Skeletal muscle tissue (tissue), 4 donors: ENCODE results near the gene VAPB. TPM values are rescaled to one million over a fixed set of nuclear protein-coding genes. Genes with fewer than 3 reads are reported as not detected.

Source experiments
- H3K27ac ChIP-seq: one replicate; pipeline ENCODE4 v1.7.0; 2013; ENCODE audit warnings: mild to moderate bottlenecking, low read depth, low read length, inconsistent platforms
- H3K27me3 ChIP-seq, 3 donors: one replicate each; pipeline ENCODE4 v1.7.0; 2013; ENCODE audit warnings: low read length in 3 of 3; ENCODE audit not compliant: control insufficient read depth in 3 of 3, insufficient read depth in 3 of 3
- H3K36me3 ChIP-seq, 3 donors: one replicate each; pipeline ENCODE4 v1.7.0; 2013; ENCODE audit warnings: low read length in 3 of 3; ENCODE audit not compliant: control insufficient read depth in 3 of 3, insufficient read depth in 3 of 3
- H3K4me1 ChIP-seq, 3 donors: one replicate each; pipeline ENCODE4 v1.7.0; 2013; ENCODE audit warnings: low read length in 3 of 3, mild to moderate bottlenecking in 3 of 3; ENCODE audit not compliant: control insufficient read depth in 3 of 3, insufficient read depth in 3 of 3
- H3K4me3 ChIP-seq, 3 donors: one replicate each; pipeline ENCODE4 v1.7.0; 2013; ENCODE audit warnings: low read length in 3 of 3
- H3K9ac ChIP-seq, 3 donors: one replicate each; pipeline ENCODE4 v1.7.0; 2013; ENCODE audit warnings: low read length in 3 of 3, mild to moderate bottlenecking in 3 of 3, moderate library complexity in 2 of 3, low read depth in 1 of 3
- H3K9me3 ChIP-seq, 3 donors: one replicate each; pipeline ENCODE4 v1.7.0; 2013; ENCODE audit warnings: low read length in 3 of 3; ENCODE audit not compliant: control insufficient read depth in 3 of 3
- total RNA-seq: library from RNA; depleted of rRNA; stranded (reverse); fragments of >200 nt; gene quantifications from one replicate; pipeline ENCODE4 v1.2.3, GENCODE V29; 2014
- donor health status: Osteomylitis.

Gene VAPB, protein sequence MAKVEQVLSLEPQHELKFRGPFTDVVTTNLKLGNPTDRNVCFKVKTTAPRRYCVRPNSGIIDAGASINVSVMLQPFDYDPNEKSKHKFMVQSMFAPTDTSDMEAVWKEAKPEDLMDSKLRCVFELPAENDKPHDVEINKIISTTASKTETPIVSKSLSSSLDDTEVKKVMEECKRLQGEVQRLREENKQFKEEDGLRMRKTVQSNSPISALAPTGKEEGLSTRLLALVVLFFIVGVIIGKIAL
- 19.8 TPM for total RNA-seq

DNA sequence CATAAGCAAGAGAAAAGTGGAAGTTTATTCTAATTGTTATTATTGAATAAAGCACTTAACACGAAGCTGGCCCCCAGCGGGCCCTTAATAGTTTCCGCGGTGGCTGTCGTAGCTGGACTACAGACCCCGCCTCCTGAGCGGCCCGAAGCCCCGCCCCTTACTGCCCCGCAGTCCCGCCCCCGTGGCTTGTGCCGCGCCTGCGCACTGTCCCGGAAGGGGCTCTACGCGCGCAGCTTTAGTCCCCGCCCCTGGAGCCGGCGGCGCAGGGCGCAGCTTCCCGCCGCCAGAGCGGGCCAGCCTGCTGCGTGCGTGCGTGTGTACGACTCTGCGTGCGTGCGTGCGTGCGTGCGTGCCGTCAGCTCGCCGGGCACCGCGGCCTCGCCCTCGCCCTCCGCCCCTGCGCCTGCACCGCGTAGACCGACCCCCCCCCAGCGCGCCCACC is at the start of gene VAPB:
TSS of gene VAPB (plus strand) at position 348 of the 442 bp plus-strand sequence. CDS start 231 bp downstream, outside the sequence.
- H3K36me3 ChIP-seq = peaks cover 0 to 5% (median 5%) of the 10 kb centered on the region in 3 donors
- peaks cover 25 to 37% (median 27%) of the 10 kb centered on the region in 3 donors for H3K4me1 ChIP-seq
- H3K9me3 ChIP-seq = peaks cover 0 to 2% (median 0%) of the 10 kb centered on the region in 3 donors
- no peaks in the 10 kb centered on the region for H3K27me3 ChIP-seq
- peak within 1 kb of the TSS; percentile 90 for H3K27ac ChIP-seq
- H3K4me3 ChIP-seq = peak within 1 kb of the TSS; percentile 81 to 98 (median 90)
- peak within 1 kb of the TSS; percentile 87 to 94 (median 92) for H3K9ac ChIP-seq

DNA sequence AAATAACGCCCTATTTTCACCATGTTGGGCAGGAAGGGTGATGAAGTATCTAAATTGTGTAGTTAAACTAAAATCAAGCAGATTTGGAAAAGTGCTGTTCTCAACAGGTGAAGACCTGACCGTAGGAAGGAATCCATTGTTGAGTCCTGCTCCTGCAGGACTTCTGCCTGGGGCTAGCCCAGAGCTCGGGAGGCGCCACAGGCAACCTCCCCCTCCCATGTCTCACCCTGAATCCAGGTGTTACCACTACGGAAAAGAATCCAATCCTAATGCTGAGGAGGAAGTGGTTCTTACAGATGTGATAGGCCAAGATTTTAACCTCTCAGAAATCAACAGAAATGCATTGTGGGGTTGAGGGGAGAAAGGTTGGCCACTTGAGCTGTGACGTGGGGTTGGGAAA is 49.3 kb upstream of the VAPB start:
- H3K9ac ChIP-seq = no peak overlapping the region
- H3K4me3 ChIP-seq = no peak overlapping the region
- H3K9me3 ChIP-seq = no peaks in the 10 kb centered on the region
- peaks cover 3 to 6% (median 5%) of the 10 kb centered on the region in 3 donors for H3K4me1 ChIP-seq
- H3K27me3 ChIP-seq = no peaks in the 10 kb centered on the region
- peaks cover 0 to under 1% (median 0%) of the 10 kb centered on the region in 3 donors for H3K36me3 ChIP-seq
- H3K27ac ChIP-seq = no peak overlapping the region

DNA sequence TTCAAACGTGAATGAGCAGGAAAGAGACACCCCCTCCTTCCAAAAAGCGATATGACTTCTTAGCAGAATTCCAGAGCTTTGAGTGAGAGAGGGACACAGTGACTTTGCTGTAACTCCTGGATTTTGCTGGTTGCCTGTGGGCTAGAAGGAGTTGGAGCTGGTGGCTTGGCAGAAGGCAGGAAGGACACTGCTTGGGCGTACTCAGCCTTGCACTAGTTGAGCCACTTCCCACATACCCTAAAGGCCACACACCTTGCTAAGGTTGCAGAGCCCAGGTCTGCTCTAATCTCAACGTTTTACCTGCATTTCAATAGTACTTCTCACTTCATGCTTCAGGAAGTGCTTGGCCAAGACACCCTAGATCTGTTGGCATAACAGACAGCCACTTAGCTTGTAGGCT is 48.9 kb upstream of the VAPB start:
- Histone ChIP-seq H3K9me3 (no peaks in the 10 kb centered on the region), H3K4me3 (no peak overlapping the region), H3K36me3 (peaks cover 0 to 3% (median 0%) of the 10 kb centered on the region in 3 donors)

DNA sequence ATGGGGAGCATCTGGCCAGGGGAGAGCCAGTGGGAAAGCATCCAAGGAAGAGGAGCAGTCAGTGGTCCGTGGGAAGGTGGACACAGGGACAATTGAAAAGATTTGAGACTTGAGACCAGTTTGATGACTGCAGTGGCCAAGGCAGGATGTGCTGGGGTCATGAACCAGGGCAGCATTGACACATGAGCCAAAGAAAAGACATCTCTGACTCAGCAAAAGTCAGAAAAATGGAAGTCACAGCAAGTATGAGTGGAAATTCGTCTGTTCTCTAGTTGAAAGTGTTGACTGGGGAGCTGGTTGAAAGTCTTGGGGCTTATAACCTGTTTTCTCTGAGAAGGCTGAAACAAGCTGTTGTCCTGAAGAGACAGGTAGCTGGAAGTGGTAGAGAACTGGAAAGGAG is 48.2 kb upstream of the VAPB start:
- no peak overlapping the region for H3K27ac ChIP-seq
- H3K9me3 ChIP-seq = no peaks in the 10 kb centered on the region
- H3K36me3 ChIP-seq = peaks cover 7 to 9% (median 7%) of the 10 kb centered on the region in 3 donors
- H3K4me3 ChIP-seq = no peak overlapping the region
- no peaks in the 10 kb centered on the region for H3K27me3 ChIP-seq
- peaks cover 3 to 6% (median 5%) of the 10 kb centered on the region in 3 donors for H3K4me1 ChIP-seq
- no peak overlapping the region for H3K9ac ChIP-seq

More for the DNA sequence above, 48.9 kb upstream of the VAPB start:
- H3K9ac ChIP-seq = no peak overlapping the region
- H3K27ac ChIP-seq = no peak overlapping the region
- H3K27me3 ChIP-seq = no peaks in the 10 kb centered on the region
- peaks cover 3 to 6% (median 5%) of the 10 kb centered on the region in 3 donors for H3K4me1 ChIP-seq

DNA sequence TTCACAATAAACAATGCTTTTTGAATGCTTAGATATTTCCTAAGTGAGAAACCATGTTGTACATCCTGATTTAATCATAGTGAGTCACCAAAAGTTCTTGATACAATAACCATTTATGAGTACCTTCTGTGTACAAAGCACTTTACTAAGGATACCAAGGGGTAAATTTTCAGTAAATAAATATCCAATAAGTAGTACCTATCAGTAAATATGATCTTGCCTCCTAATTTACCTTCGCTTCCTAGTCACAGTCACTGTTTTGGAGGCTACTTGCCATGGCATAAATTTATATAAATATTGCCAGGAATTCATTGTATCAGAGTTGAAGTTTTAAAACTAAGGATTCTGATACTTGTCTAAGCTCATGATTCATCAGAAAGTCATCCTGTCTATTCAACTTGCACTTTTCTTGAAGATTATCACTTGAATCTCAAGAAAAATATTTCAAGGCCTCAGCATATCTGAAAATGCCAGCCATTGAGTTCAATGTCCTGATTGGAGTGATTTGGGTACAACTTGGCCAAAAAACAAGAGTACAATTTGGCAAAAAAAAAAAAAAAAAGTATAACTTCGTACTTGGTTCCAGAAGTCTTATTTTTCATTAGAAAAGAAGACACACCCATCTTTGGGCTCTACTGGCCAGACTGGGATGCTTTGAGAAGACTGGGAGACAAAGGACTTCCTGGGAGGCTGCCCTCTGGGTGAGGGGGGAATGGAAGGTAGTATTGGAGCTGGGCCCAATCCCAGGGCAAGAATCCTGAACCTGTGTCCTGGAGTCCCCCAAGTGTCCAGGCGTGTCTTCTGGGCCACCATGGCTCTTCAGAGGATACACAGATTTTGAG is 46.7 kb upstream of the VAPB start:
- H3K4me1 ChIP-seq = peaks cover 3 to 6% (median 5%) of the 10 kb centered on the region in 3 donors
- peaks cover 8 to 17% (median 13%) of the 10 kb centered on the region in 3 donors for H3K36me3 ChIP-seq
- no peaks in the 10 kb centered on the region for H3K27me3 ChIP-seq
- no peaks in the 10 kb centered on the region for H3K9me3 ChIP-seq
- no peak overlapping the region for H3K9ac ChIP-seq
- H3K27ac ChIP-seq = no peak overlapping the region
- no peak overlapping the region for H3K4me3 ChIP-seq

DNA sequence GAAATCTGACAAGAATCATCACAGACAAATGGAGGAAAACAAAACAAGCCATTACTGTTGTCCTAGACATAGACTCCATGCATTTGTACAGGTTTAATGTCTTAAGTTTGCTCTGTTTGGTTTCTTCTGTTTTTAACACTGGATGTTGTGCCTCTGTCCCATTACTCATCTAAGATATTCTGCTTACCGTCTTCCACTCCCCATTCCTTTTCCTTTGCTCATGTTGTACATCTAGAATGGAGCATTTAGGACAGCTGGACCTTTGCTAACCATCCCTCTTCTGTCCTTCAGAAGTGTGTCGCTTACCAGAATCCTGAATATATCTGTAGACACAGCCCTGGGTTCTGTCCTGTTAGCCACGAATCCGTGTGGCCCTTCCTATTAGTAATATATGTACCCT is 44.3 kb upstream of the VAPB start:
- H3K4me1 ChIP-seq = peaks cover 5 to 13% (median 10%) of the 10 kb centered on the region in 3 donors
- no peak overlapping the region for H3K4me3 ChIP-seq
- peaks cover 8 to 17% (median 13%) of the 10 kb centered on the region in 3 donors for H3K36me3 ChIP-seq
- H3K27me3 ChIP-seq = no peaks in the 10 kb centered on the region
- H3K9ac ChIP-seq = no peak overlapping the region
- no peaks in the 10 kb centered on the region for H3K9me3 ChIP-seq
- no peak overlapping the region for H3K27ac ChIP-seq

DNA sequence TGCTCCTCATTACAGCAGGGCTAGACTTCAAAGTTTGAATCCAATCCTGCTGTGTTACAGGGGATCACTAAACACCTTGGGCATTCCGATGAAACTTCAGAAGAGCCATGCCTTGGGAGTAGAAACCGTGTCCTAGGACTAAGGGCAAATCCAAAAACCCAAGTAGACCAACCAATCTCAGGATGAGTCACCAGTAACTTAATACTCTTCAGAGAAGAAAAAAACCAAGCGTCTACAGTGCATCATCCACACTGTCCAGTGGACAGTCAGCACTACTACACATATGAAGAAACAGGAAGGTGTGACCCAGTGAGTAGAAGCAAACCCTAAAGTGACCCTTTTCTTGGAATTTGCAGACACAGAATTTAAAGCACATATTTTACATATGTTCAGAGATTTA is 39.5 kb upstream of the VAPB start:
- Histone ChIP-seq H3K27ac (no peak overlapping the region), H3K36me3 (peaks cover 10 to 27% (median 24%) of the 10 kb centered on the region in 3 donors), H3K27me3 (no peaks in the 10 kb centered on the region), H3K9me3 (no peaks in the 10 kb centered on the region), H3K4me3 (no peak overlapping the region), H3K9ac (no peak overlapping the region), H3K4me1 (peaks cover 0 to 10% (median 5%) of the 10 kb centered on the region in 3 donors)

DNA sequence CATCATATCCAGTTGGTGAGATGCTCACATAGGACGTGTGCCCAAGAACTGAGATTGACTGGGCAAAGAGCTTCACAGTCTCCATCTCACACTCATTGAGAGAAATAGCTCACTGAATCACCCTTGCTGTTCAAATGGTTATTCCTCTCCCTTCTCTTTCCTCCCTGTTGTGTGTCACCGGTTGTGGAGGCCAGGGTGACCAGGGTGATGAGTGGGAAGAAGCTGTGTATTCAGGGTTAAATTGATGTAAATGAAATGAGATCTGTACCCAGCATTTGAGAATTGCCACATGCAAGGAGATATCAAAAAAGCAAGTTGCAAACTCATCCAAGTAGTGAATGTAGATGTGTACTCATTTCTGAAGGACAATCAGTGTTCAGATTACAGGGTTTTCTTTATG is 36.6 kb upstream of the VAPB start:
- Histone ChIP-seq H3K9ac (no peak overlapping the region), H3K4me1 (peaks cover 0 to 10% (median 5%) of the 10 kb centered on the region in 3 donors)

DNA sequence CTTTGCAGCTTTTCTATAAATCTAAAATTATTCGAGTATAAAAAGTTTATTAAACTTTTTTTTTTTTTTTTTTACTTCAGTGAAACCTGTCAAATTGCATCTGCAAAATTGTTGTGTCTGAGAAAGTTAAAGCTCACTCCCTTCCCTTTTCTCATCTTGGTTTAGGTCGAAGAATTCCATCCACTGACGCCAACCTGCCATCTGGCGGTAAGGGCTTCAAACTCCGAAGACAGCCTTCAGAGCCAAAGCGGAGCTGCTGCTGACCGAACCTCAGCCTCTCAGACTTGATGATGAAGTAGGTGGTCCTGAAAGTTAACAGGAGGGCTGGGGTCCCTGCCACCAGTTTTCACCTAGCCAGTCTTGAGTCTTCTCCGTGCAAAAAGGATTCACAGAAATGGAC is 29.6 kb upstream of the VAPB start:
- Histone ChIP-seq H3K9ac (no peak overlapping the region), H3K27ac (no peak overlapping the region), H3K27me3 (no peaks in the 10 kb centered on the region), H3K4me1 (no peaks in the 10 kb centered on the region), H3K9me3 (no peaks in the 10 kb centered on the region), H3K4me3 (no peak overlapping the region), H3K36me3 (peaks cover 8 to 38% (median 33%) of the 10 kb centered on the region in 3 donors)

More for the DNA sequence above, 36.6 kb upstream of the VAPB start:
- Histone ChIP-seq H3K27ac (no peak overlapping the region), H3K27me3 (no peaks in the 10 kb centered on the region), H3K4me3 (no peak overlapping the region), H3K9me3 (no peaks in the 10 kb centered on the region), H3K36me3 (peaks cover 7 to 25% (median 24%) of the 10 kb centered on the region in 3 donors)

DNA sequence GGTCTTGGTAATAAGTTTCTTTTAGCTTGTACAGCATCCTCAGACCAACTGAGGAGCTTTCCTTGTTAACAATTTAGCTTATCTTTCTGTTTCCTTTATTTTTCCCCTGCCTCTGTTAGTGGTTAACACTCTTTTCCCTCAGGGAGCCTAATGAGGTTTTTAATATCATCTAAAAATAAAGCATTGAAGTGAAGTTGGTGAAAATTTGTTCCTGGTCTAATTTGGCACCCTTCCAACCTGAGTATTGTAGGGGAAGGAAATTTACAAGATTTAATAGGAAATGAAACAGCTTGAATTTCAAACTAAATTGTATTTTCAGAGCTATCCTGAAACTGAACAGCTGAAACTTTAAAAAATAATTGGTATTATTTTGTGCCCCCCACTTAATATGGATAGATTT is 28.1 kb upstream of the VAPB start:
- Histone ChIP-seq H3K4me3 (no peak overlapping the region), H3K9me3 (no peaks in the 10 kb centered on the region), H3K27me3 (no peaks in the 10 kb centered on the region), H3K36me3 (peaks cover 2 to 27% (median 25%) of the 10 kb centered on the region in 3 donors), H3K9ac (no peak overlapping the region), H3K4me1 (no peaks in the 10 kb centered on the region), H3K27ac (no peak overlapping the region)
